K562 (cell line): ENCODE measurements around the gene MALAT1. TPM values are rescaled to one million over a fixed set of nuclear protein-coding genes. Genes with fewer than 3 reads are reported as not detected.

Experiments used
- GABPA ChIP-seq: fragments of 200-800 bp; sonication (Bioruptor generic); conservative IDR thresholded peaks from 2 replicates; pipeline ENCODE4 v1.6.1; 2016; ENCODE audit warnings: low read depth, missing genetic modification characterization, missing compliant biosample characterization
- HDGF ChIP-seq: fragments of 450-650 bp; IDR thresholded peaks from 2 replicates; pipeline ENCODE4 v1.6.1; 2016
- ILF3 ChIP-seq: fragments of 450-650 bp; IDR thresholded peaks from 2 replicates; pipeline ENCODE4 v1.6.1; 2018; ENCODE audit warnings: antibody characterized with exemption, mild to moderate bottlenecking, moderate library complexity, borderline replicate concordance
- KDM4B ChIP-seq, 2 experiments: fragments of 450-650 bp in 1 of 2; sonication (generic) in 1 of 2; IDR thresholded peaks; 2 replicates each; pipeline ENCODE4 v1.6.1; 2016 to 2017; ENCODE audit warnings: borderline replicate concordance in 2 of 2, antibody characterized with exemption in 1 of 2, low read depth in 1 of 2, mild to moderate bottlenecking in 1 of 2
- MTA3 ChIP-seq: fragments of 450-650 bp; formaldehyde crosslinking; IDR thresholded peaks from 2 replicates; pipeline ENCODE4 v1.6.1; 2017; ENCODE audit warnings: mild to moderate bottlenecking, borderline replicate concordance
- MYBL2 ChIP-seq, 2 experiments: fragments of 450-650 bp in 1 of 2; sonication (generic) in 1 of 2; formaldehyde crosslinking in 1 of 2; IDR thresholded peaks; 2 replicates each; pipeline versions ENCODE4 v1.6.1 to v1.8.1; 2017 to 2022; ENCODE audit warnings: borderline replicate concordance in 1 of 2, inconsistent platforms in 1 of 2, low read depth in 1 of 2, mild to moderate bottlenecking in 1 of 2, missing genetic modification reagents in 1 of 2, moderate library complexity in 1 of 2
- SP2 ChIP-seq: IDR thresholded peaks from 2 replicates; pipeline ENCODE4 v1.6.1; 2011; ENCODE audit warnings: mild to moderate bottlenecking, low read depth, low read length, moderate library complexity; ENCODE audit not compliant: poor library complexity, severe bottlenecking; ENCODE audit errors: extremely low read depth
- TCF7L2 ChIP-seq: fragments of 150-350 bp; IDR thresholded peaks from 2 replicates; pipeline ENCODE4 v1.6.1; 2016; ENCODE audit warnings: low read depth, mild to moderate bottlenecking, low read length, moderate library complexity
- ZFP91 ChIP-seq: sonication (generic); formaldehyde crosslinking; IDR thresholded peaks from 2 replicates; pipeline ENCODE4 v1.8.0; 2022; ENCODE audit warnings: mild to moderate bottlenecking, missing genetic modification reagents
- ZNF263 ChIP-seq: sonication (generic); formaldehyde crosslinking; IDR thresholded peaks from 2 replicates; pipeline ENCODE4 v1.8.0; 2022; ENCODE audit warnings: mild to moderate bottlenecking, missing genetic modification reagents, borderline replicate concordance
- polyA plus RNA-seq, 8 experiments: library from polyadenylated mRNA; depleted of rRNA in 4 of 8; stranded (reverse) in 5 of 8; unstranded in 3 of 8; fragments of >200 nt; fragmentation: Nextera tagmentation in 2 of 8; fragmentation: Illumina TruSeq in 1 of 8; extraction: Ambion mirVana in 2 of 8; extraction: Trizol in 1 of 8; gene quantifications; 2 replicates each; pipeline versions ENCODE4 v1.2.1 to v1.2.3, GENCODE V29; 2011 to 2014; ENCODE audit warnings: inconsistent platforms in 1 of 8, missing spikeins in 1 of 8
- total RNA-seq, 7 experiments: library from RNA; depleted of rRNA in 6 of 7; stranded (reverse); fragments of >200 nt in 6 of 7; fragmentation: Illumina TruSeq in 2 of 7; extraction: Trizol in 2 of 7; gene quantifications; 2 replicates each; pipeline versions ENCODE4 v1.2.1 to v1.2.3, GENCODE V29; 2011 to 2021; ENCODE audit warnings: low replicate concordance in 1 of 7
- TF ChIP-seq, protein P1 (sequence below): fragments of 250-450 bp; sonication (Bioruptor Pico); IDR thresholded peaks from 2 replicates; pipeline ENCODE4 v1.9.0; 2021; ENCODE audit warnings: mild to moderate bottlenecking, inconsistent platforms
- TF ChIP-seq, protein P2 (sequence below): fragments of 450-650 bp; formaldehyde crosslinking; IDR thresholded peaks from 2 replicates; pipeline ENCODE4 v1.4.0; 2020; ENCODE audit warnings: mild to moderate bottlenecking, moderate library complexity
- TF ChIP-seq, protein P3 (sequence below): fragments of 250-450 bp; sonication (Bioruptor Pico); IDR thresholded peaks from 2 replicates; pipeline ENCODE4 v1.4.0; 2020

The MALAT1 gene
- total and polyA plus RNA-seq, 9 of the 15 experiments (the other 6 are each of a cell fraction or from before 2014, with no cell fraction given): 363 to 8,715 (median 2,351) TPM

DNA sequence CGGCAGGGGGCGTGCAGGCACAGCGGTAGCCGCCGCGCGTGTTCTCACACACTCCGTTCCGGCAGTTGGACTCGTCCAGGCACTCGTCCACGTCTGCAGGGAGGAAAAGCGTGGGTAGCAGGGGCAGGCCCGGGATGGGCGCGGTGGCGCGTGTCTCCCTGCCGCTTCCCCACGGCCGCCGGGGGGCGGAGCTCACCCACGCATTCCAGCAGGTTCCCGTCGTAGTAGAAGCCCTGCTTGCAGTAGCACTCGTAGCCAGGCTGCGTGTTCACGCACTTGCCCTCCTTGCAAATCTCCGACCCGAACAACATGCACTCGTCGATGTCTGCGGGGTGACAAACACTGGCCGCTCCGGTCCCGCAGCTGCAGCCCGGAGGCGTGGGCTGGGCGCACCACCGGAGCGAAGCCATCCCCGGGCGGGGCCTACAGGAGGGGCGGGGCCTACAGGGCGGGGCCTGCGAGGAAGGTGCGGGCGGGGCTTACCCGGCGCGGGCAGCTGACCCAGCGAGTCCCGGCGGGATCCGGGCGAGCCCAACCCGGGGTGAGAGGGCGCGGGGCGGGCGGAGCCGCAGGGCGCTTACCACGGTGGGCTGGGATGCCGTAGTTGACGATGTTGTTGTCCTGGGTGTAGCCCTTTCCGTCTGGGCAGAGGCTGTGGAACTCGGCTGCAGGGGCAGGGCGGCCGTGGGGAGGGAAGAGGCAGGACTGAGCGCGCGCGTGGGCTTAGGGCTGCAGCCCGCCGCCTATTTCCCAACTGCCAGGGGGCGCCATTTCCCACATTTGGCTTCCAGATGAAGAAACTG is 41.6 kb downstream of the MALAT1 start (continued):
- TF ChIP-seq MTA3 (peak; percentile 74; the same call in 1 of the 2 replicates), HDGF (peak; percentile 71; the same call in 1 of the 2 replicates), KDM4B (IDR thresholded peaks at IDR 0.05; ENCODE audit: borderline replicate concordance in 2 of 2, low read depth in 1 of 2) (no peak; a peak in 1 of 4 replicates), ZFP91 (CRISPR knock-in tag) (0 out of 2 replicates have a peak, but pooled peaks have one; percentile 27), MYBL2 (IDR thresholded peaks at IDR 0.05; ENCODE audit: low read depth) (no peak), MYBL2 (CRISPR knock-in tag; IDR thresholded peaks at IDR 0.05; ENCODE audit: borderline replicate concordance) (no peak), GABPA (tag) (peak; percentile 71), ZNF263 (CRISPR knock-in tag) (peak; percentile 32; the same call in 1 of the 2 replicates), SP2 (no peak), TCF7L2 (no peak), ILF3 (no peak)
- TF ChIP-seq, protein P1, sequence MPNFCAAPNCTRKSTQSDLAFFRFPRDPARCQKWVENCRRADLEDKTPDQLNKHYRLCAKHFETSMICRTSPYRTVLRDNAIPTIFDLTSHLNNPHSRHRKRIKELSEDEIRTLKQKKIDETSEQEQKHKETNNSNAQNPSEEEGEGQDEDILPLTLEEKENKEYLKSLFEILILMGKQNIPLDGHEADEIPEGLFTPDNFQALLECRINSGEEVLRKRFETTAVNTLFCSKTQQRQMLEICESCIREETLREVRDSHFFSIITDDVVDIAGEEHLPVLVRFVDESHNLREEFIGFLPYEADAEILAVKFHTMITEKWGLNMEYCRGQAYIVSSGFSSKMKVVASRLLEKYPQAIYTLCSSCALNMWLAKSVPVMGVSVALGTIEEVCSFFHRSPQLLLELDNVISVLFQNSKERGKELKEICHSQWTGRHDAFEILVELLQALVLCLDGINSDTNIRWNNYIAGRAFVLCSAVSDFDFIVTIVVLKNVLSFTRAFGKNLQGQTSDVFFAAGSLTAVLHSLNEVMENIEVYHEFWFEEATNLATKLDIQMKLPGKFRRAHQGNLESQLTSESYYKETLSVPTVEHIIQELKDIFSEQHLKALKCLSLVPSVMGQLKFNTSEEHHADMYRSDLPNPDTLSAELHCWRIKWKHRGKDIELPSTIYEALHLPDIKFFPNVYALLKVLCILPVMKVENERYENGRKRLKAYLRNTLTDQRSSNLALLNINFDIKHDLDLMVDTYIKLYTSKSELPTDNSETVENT (CRISPR knock-in tag): no peak
- TF ChIP-seq, protein P2, sequence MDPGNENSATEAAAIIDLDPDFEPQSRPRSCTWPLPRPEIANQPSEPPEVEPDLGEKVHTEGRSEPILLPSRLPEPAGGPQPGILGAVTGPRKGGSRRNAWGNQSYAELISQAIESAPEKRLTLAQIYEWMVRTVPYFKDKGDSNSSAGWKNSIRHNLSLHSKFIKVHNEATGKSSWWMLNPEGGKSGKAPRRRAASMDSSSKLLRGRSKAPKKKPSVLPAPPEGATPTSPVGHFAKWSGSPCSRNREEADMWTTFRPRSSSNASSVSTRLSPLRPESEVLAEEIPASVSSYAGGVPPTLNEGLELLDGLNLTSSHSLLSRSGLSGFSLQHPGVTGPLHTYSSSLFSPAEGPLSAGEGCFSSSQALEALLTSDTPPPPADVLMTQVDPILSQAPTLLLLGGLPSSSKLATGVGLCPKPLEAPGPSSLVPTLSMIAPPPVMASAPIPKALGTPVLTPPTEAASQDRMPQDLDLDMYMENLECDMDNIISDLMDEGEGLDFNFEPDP (CRISPR knock-in tag): 0 out of 2 replicates have a peak, but pooled peaks have one; percentile 24
- TF ChIP-seq, protein P3, sequence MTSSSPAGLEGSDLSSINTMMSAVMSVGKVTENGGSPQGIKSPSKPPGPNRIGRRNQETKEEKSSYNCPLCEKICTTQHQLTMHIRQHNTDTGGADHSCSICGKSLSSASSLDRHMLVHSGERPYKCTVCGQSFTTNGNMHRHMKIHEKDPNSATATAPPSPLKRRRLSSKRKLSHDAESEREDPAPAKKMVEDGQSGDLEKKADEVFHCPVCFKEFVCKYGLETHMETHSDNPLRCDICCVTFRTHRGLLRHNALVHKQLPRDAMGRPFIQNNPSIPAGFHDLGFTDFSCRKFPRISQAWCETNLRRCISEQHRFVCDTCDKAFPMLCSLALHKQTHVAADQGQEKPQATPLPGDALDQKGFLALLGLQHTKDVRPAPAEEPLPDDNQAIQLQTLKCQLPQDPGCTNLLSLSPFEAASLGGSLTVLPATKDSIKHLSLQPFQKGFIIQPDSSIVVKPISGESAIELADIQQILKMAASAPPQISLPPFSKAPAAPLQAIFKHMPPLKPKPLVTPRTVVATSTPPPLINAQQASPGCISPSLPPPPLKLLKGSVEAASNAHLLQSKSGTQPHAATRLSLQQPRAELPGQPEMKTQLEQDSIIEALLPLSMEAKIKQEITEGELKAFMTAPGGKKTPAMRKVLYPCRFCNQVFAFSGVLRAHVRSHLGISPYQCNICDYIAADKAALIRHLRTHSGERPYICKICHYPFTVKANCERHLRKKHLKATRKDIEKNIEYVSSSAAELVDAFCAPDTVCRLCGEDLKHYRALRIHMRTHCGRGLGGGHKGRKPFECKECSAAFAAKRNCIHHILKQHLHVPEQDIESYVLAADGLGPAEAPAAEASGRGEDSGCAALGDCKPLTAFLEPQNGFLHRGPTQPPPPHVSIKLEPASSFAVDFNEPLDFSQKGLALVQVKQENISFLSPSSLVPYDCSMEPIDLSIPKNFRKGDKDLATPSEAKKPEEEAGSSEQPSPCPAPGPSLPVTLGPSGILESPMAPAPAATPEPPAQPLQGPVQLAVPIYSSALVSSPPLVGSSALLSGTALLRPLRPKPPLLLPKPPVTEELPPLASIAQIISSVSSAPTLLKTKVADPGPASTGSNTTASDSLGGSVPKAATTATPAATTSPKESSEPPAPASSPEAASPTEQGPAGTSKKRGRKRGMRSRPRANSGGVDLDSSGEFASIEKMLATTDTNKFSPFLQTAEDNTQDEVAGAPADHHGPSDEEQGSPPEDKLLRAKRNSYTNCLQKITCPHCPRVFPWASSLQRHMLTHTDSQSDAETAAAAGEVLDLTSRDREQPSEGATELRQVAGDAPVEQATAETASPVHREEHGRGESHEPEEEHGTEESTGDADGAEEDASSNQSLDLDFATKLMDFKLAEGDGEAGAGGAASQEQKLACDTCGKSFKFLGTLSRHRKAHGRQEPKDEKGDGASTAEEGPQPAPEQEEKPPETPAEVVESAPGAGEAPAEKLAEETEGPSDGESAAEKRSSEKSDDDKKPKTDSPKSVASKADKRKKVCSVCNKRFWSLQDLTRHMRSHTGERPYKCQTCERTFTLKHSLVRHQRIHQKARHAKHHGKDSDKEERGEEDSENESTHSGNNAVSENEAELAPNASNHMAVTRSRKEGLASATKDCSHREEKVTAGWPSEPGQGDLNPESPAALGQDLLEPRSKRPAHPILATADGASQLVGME (CRISPR knock-in tag): 0 out of 2 replicates have a peak, but pooled peaks have one; percentile 26
